A549 treated with CpdA at 1 μM for 4 hours (cell line): Measurements from ENCODE around the gene OR4Q3. TPM values are rescaled to one million over a fixed set of nuclear protein-coding genes. Genes with fewer than 3 reads are reported as not detected.

Experiments used
- total RNA-seq: library from RNA; stranded (reverse); fragments of 200-300 nt; extraction: Qiagen RNA extraction; gene quantifications from 5 replicates; pipeline ENCODE4 v1.2.3, GENCODE V29; 2022; ENCODE audit warnings: low read depth

OR4Q3 gene
- not detected in 5 replicates for total RNA-seq

GRCh38 chr14:19743256-19743655 lies at the start of gene OR4Q3:
OR4Q3 (plus strand) TSS chr14:19743571.

GRCh38 chr14:19773204-19773603 lies 29.8 kb downstream of the OR4Q3 start, which contains the start of gene OR4M1:
OR4M1 (plus strand) TSS chr14:19773504; CDS start chr14:19780323, 6,819 bp downstream.

Other genes starting within 250 kb of the OR4Q3 start
- gene OR11H2, start 29.7 kb upstream of the OR4Q3 start, total RNA-seq: not detected in 5 replicates
- gene OR4M1, start 29.9 kb downstream of the OR4Q3 start, total RNA-seq: not detected in 5 replicates
- gene OR4N2, start 60.2 kb downstream of the OR4Q3 start, total RNA-seq: not detected in 5 replicates
- gene OR4K2, start 131.6 kb downstream of the OR4Q3 start, total RNA-seq: not detected in 5 replicates
- not detected in 5 replicates for gene OR4K5, start 177.0 kb downstream of the OR4Q3 start, total RNA-seq
- not detected in 5 replicates for gene OR4K1, start 187.3 kb downstream of the OR4Q3 start, total RNA-seq
- gene OR4K15, start 232.0 kb downstream of the OR4Q3 start, total RNA-seq: not detected in 5 replicates